Sigmoid colon (tissue), 4 donors: Measurements from ENCODE around the gene ASIP.

ENCODE experiments used
- CTCF ChIP-seq, 4 experiments: fragments of 450-650 bp in 3 of 4; fragments of 200-600 bp in 1 of 4; IDR thresholded peaks; one replicate each; pipeline ENCODE4 v1.5.1; 2016 to 2019; ENCODE audit warnings: antibody characterized with exemption in 4 of 4, mild to moderate bottlenecking in 3 of 4, moderate library complexity in 2 of 4
- EP300 ChIP-seq, 4 donors: sonication (generic); formaldehyde crosslinking; IDR thresholded peaks; one replicate each; pipeline ENCODE4 v1.6.1; 2017; ENCODE audit warnings: antibody characterized with exemption in 4 of 4
- POLR2A ChIP-seq, 2 donors: fragments of 450-650 bp; IDR thresholded peaks; one replicate each; pipeline ENCODE4 v1.6.1; 2016; ENCODE audit warnings: antibody characterized with exemption in 2 of 2, mild to moderate bottlenecking in 2 of 2, moderate library complexity in 2 of 2
- POLR2AphosphoS5 ChIP-seq, 4 donors: sonication (generic); formaldehyde crosslinking; IDR thresholded peaks; one replicate each; pipeline ENCODE4 v1.6.1; 2017; ENCODE audit warnings: antibody characterized with exemption in 4 of 4

- TF ChIP-seq CTCF (IDR thresholded peaks at IDR 0.05) (no peak), POLR2AphosphoS5 (IDR thresholded peaks at IDR 0.05) (no peak), POLR2A (IDR thresholded peaks at IDR 0.05) (no peak), EP300 (IDR thresholded peaks at IDR 0.05) (no peak)
These were observed 21.5 kb downstream of the ASIP start for GRCh38 chr20:34262488-34263288.
